HG02610 (cell line): ENCODE data around the gene ACAP3.
A peak's percentile ranks its signal among the peaks of the same experiment; 100 is the strongest.

Source experiments
- ATAC-seq: cut with Tn5 transposase; IDR thresholded peaks from one replicate; pipeline ENCODE4 v1.9.1; 2021; ENCODE audit warnings: mild to moderate bottlenecking, moderate library complexity; ENCODE audit not compliant: unreplicated experiment

ACAP3 gene, protein sequence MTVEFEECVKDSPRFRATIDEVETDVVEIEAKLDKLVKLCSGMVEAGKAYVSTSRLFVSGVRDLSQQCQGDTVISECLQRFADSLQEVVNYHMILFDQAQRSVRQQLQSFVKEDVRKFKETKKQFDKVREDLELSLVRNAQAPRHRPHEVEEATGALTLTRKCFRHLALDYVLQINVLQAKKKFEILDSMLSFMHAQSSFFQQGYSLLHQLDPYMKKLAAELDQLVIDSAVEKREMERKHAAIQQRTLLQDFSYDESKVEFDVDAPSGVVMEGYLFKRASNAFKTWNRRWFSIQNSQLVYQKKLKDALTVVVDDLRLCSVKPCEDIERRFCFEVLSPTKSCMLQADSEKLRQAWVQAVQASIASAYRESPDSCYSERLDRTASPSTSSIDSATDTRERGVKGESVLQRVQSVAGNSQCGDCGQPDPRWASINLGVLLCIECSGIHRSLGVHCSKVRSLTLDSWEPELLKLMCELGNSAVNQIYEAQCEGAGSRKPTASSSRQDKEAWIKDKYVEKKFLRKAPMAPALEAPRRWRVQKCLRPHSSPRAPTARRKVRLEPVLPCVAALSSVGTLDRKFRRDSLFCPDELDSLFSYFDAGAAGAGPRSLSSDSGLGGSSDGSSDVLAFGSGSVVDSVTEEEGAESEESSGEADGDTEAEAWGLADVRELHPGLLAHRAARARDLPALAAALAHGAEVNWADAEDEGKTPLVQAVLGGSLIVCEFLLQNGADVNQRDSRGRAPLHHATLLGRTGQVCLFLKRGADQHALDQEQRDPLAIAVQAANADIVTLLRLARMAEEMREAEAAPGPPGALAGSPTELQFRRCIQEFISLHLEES

GRCh38 chr1:1307923-1308755 lies at the start of gene ACAP3, which contains the start of gene PUSL1:
Gene ACAP3, minus strand, starts transcription at chr1:1307930. Its CDS starts 115 bp downstream, at chr1:1307815.
Gene PUSL1, plus strand, starts transcription at chr1:1308597. Its CDS starts 47 bp downstream, at chr1:1308644.
- peak; percentile 50 for ATAC-seq

DNA sequence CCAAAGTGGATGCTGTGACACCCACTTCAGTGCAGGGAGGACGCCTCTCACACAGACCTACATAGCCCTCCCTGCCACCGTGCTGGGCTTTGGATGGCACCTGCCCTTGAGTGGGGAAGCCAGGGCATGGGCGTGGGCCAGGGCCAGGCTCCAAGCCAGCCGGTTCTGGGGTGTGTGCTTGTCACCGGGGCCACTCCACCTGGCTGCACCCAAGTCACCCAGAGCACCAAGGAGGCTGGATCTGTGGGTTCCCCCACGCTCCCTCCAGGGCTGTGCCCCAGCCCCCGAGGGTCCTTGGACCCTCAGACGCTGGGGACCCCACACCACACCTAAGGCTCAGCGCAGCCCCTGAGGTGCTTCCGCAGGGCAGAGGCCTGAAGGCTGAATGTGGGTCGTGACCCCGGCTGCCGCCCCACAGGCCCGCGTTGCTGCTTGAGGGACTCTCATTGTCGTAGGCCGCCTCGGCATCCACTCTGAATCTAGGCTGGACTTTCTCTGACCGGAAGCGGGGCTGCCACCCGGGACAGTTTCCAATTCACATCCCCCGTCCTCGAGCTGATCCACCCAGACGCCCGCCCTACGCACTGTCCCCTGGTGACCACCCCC lies 49.2 kb upstream of the ACAP3 start:
- no peak for ATAC-seq

GRCh38 chr1:1356166-1356795 lies 48.6 kb upstream of the ACAP3 start:
- no peak for ATAC-seq

DNA sequence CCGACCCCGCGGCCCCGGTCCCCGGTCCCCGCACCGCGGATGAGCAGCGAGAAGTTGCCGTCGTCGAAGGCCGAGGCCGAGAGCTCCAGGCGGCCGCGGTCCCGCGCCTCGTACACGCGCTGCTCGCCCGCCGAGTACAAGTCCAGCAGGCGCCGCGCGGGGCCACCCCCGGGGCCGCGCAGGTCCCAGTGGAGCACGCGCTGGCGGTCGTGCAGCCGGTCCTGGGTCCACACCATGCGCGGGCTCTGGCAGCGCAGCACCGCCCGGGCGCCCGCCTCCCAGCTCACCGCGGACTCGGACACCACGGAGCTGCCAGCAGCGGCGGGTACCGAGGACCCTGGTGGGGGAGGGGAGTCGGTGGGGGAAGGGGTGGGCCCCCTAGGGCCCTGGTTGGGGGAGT lies 47.7 kb upstream of the ACAP3 start:
- ATAC-seq, result no peak

DNA sequence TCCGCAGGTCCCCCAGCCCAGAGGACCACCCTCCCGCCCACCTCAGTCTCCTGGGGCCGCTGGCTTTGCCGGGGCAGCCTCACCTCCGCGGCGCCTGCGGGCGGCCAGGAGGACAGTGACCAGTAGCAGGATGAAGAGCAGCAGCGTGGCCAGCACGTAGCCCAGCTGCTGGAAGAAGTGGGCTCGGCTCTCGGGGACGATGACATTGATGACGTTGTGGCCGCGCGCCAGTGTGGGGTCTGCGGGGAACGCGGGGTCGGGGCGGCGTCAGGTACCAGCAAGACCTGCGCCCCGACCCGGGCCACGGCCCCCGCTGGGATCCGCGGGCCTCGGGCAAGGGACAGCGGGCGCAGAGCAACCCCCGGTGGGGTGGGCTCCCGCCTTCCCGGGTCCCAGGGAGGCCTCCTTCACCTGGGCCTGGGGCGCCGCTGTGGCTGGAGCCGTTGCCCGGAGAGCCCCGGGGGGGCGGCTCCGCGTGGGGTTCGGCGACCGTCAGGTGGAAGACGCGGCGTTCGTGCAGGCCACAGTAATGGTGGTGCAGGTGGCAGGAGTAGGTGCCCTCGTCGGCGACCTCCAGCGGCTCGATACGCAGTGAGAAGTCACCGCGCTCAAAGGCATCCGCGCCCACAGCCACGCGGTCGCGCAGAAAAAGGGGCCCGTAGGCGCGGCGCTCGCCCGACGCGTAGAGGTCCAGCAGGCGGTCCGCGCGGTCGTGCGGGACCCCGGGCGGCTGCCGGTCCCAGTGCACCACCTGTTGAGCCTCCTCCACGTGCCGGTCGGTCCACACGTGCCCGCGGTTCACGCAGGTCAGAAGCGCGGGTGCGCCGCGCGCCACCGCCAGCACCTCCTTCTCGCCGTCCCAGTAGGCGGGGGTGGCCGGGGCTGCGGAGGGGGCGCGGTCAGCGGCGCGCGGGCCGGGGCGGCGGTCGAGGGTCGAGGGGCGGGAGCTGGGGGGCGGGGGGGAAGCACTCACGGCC lies 46.8 kb upstream of the ACAP3 start:
- ATAC-seq, result no peak

- ATAC-seq, result no peak
Observed at GRCh38 chr1:1353389-1354151, 45.8 kb upstream of the ACAP3 start.

DNA sequence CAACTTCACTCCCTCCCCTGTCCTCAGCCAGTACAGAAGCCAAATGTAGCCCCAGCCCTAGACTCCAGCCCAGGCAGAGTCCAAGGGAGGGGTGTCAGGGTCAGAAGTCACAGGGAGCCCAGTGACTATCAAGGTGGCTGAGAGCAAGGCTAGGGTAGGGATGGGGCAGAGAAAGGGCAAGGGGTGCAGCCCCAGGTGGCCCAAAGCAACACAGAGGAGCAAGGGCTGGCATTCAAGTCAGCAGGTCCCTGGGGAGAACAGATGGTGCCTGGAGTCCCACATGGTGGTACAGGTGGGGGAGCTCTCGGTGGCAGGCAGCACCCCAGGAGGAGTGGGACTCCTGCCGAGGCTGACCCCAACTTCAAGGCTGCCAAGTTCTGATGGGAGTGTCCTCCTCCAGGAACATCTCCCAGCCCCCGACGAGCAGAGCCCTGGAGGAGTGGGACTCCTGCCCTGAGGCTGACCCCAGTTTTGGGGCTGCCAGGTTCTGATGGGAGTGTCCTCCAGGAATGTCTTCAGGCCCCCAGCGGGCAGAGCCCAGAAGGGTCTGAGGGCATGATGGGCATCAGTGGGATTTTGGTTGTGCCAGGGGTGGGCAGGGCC lies 45.2 kb upstream of the ACAP3 start:
- ATAC-seq, result no peak

DNA sequence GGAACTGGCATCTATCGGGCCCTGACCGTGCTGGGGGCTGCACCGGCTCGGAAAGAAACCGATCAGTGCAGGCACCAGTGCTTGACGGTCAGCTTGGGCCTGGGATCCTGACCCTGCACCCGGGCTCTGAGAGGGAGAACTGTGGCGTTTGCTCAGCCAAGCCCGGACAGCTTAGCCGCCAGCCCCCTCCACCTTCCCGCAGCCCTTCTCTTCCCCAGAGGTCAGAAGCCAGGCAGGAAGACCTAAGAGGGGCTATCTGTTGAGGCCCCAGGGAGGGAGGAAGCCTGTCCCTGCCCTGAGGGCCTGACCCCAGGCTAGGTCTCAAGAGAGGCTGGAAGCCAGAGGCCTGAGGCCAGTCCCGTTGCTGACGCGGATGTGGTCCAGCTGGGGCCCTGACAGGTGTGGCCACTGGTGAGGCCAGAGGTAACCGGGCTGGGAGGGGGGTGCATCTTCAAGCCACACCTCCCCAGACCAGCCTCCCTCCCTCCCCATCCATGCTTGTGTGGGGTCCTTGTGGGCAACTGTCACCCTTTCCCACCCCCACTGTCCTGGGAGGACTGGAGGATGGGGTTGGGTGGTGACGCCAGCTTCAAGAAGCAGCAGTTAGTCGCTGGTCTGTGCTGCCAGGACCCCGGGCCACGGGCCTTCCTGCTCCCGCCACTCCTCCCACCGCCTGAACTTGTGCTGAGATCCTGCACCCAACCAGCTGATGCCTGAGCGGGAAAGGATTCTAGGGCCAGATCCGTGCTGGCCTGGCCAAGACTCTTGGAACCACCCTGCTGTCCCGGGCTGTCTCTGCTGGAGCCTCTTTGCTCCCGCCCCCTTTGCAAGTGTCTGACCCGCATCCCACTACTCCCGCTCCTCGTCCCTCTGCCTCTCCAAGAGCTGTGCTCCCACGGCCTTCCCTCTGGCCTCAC lies 44.0 kb upstream of the ACAP3 start:
- ATAC-seq, result no peak

DNA sequence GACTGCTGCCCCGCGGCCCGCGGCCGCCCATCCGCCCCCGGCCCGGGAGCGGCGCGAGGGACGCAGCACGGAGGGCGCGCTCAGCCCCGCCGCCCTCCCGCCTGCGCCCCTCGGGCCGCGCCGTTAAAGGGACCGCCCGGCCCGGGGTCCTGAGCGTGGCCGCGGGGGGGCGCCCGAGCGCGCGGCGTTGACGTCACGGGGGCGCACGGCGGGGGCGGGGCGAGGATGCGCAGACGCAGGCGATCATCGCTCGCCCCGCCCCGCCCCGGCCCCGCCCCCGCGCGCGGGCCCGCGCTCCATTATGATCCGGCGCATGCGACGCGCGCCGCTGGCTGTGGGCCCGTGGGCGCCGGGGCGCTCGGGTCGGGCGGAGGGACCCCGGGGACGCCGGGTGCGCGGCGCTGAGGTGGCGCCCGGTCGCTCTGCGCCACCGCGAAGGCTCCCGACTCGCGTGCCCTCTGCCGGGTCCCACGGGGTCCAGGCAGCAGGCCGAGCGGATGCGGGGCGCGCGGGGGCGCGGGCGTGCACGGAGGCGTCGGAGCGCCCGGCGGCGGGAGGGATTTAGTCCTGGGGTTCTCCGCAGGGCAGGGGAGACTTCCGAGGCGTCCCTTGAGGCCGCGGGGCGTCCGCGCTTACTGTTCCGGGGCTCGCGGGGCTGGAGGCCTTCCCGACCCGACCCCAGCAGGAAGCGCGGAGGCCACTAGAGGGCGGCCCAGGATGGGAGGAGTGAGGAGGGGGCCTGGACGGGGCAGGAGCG lies 41.7 kb upstream of the ACAP3 start, which contains the start of gene DVL1:
DVL1 (minus strand) TSS at position 163 of the 757 bp plus-strand sequence. CDS start 353 bp downstream, outside the sequence.
- peak; percentile 70 for ATAC-seq

GRCh38 chr1:1348420-1349255 lies 40.9 kb upstream of the ACAP3 start:
- peak; percentile 31 for ATAC-seq

DNA sequence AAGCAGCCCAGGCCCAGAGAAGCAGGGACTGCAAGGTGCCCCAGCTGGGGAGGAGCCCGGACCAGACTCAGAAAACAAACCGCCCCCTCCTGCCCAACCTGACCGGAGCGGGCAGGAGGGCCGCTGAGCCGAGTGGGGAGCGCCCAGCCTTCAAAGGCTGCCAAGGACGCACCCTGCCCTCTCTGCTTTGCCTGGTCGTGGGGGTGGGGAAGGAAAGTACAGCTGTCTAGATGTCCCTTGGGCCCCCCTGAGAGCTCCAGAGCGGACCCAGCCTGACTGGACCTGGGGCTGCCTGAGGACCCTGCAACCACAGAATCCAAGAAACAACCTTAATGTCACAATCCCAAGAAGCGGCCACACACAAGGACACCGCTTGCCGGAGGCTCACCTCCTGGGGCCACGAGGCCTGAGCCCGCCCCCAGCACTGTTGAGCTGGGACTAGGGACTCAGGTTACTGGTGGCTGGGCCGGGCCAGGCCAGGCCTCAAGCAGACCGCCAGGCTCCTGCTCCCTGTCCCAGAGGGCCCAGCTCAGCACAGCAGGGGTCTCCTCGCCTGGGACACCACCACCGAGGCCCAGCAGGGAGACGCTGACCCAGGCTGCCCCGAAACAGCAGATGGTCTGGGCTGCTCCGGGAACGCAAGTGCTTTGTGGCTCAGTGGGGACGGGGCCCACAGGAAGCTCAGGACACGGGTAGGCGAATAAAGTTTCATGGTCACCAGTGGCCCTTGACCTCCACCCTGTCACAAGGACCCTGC lies 40.1 kb upstream of the ACAP3 start:
- ATAC-seq, result no peak

- ATAC-seq, result no peak
Observed at GRCh38 chr1:1347026-1347595, 39.4 kb upstream of the ACAP3 start.

- ATAC-seq, result no peak
Observed at GRCh38 chr1:1346501-1346890, 38.8 kb upstream of the ACAP3 start.
